ENCODE data around the gene CSF1.

CSF1 gene

DNA sequence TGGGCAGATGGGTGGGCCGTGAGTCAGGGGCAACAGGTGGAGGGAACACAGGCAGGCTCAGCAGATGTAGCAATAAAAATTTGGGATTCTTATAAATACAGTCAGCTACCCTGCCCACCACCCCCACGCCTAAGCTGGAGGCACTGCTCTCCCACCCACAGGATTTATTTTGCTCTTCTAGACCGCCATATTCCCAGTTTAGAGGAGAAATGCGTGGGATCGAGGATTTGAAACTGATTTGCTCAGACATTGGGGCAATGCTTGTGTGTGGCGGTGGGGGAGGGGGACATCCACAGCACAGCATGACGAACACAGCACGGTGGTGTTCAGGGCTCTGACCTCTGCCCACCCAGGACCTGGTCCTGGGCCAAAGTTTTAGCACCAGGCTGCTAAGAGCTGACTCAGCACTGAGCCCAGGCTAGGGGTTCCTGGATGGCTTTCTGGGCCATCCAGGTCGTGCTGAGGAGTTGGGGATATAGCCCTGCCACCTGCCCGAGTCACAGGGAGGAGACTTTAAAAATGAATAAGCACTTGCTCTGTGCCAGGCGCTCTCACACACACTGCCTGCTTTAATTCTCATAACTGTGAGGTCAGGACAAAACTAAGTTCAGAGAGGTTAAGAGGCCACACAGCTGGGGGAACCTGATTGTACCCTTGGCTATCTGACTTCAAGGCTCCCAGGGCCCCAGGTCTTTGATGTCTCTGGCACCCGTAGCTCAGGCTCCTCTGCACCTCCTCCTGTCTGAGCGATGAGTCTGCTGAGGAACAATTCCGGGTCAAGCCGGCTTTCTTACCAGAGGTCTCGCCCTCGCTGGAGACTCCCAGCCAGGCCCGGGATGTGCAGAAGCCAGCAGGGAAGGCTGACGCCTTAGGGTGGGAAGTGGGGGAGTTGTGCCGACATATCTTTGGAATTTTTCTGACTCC lies 29.4 kb upstream of the CSF1 start:
- Histone ChIP-seq H3K4me1 (ENCODE audit: low read length) (peaks cover 2% of the 10 kb centered on the region), H3K4me3 (ENCODE audit: low read length) (no peak overlapping the region), H3K27ac (ENCODE audit: low read length) (no peak overlapping the region)

GRCh38 chr1:109881906-109882287 lies 28.8 kb upstream of the CSF1 start:
- no peak overlapping the region for H3K4me3 ChIP-seq (ENCODE audit: low read length)
- H3K36me3 ChIP-seq (replicated peaks; ENCODE audit: low read depth, low read length): no peaks in the 10 kb centered on the region
- H3K4me1 ChIP-seq (ENCODE audit: low read length): peaks cover 9% of the 10 kb centered on the region
- H4K20me1 ChIP-seq (ENCODE audit: insufficient read depth, low read length): no peaks in the 10 kb centered on the region
- no peaks in the 10 kb centered on the region for H3K27me3 ChIP-seq (ENCODE audit: low read depth, low read length)
- H3K27ac ChIP-seq (ENCODE audit: low read length): no peak overlapping the region
- H3K79me2 ChIP-seq (ENCODE audit: low read length): no peaks in the 10 kb centered on the region
- no peak for TF ChIP-seq EZH2phosphoT487 (IDR thresholded peaks at IDR 0.05; ENCODE audit: low read depth)
- H3K4me2 ChIP-seq (ENCODE audit: low read length): no peak overlapping the region
- no peak overlapping the region for H3K9ac ChIP-seq (ENCODE audit: low read length)
- no peaks in the 10 kb centered on the region for H3K9me3 ChIP-seq (ENCODE audit: insufficient read depth, low read length)
- no peak overlapping the region for H2AFZ ChIP-seq (ENCODE audit: low read depth, low read length)

More for the DNA sequence above, 29.4 kb upstream of the CSF1 start:
- Histone ChIP-seq H4K20me1 (ENCODE audit: insufficient read depth, low read length) (no peaks in the 10 kb centered on the region), H3K79me2 (ENCODE audit: low read length) (no peaks in the 10 kb centered on the region), H3K27me3 (ENCODE audit: low read depth, low read length) (no peaks in the 10 kb centered on the region), H3K36me3 (replicated peaks; ENCODE audit: low read depth, low read length) (no peaks in the 10 kb centered on the region), H2AFZ (ENCODE audit: low read depth, low read length) (no peak overlapping the region), H3K9me3 (ENCODE audit: insufficient read depth, low read length) (no peaks in the 10 kb centered on the region), H3K4me2 (ENCODE audit: low read length) (no peak overlapping the region), H3K9ac (ENCODE audit: low read length) (no peak overlapping the region)
- no peak for TF ChIP-seq EZH2phosphoT487 (IDR thresholded peaks at IDR 0.05; ENCODE audit: low read depth)
- TF ChIP-seq, protein P1, sequence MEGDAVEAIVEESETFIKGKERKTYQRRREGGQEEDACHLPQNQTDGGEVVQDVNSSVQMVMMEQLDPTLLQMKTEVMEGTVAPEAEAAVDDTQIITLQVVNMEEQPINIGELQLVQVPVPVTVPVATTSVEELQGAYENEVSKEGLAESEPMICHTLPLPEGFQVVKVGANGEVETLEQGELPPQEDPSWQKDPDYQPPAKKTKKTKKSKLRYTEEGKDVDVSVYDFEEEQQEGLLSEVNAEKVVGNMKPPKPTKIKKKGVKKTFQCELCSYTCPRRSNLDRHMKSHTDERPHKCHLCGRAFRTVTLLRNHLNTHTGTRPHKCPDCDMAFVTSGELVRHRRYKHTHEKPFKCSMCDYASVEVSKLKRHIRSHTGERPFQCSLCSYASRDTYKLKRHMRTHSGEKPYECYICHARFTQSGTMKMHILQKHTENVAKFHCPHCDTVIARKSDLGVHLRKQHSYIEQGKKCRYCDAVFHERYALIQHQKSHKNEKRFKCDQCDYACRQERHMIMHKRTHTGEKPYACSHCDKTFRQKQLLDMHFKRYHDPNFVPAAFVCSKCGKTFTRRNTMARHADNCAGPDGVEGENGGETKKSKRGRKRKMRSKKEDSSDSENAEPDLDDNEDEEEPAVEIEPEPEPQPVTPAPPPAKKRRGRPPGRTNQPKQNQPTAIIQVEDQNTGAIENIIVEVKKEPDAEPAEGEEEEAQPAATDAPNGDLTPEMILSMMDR (IDR thresholded peaks at IDR 0.05; ENCODE audit: low read depth, low read length): no peak

DNA sequence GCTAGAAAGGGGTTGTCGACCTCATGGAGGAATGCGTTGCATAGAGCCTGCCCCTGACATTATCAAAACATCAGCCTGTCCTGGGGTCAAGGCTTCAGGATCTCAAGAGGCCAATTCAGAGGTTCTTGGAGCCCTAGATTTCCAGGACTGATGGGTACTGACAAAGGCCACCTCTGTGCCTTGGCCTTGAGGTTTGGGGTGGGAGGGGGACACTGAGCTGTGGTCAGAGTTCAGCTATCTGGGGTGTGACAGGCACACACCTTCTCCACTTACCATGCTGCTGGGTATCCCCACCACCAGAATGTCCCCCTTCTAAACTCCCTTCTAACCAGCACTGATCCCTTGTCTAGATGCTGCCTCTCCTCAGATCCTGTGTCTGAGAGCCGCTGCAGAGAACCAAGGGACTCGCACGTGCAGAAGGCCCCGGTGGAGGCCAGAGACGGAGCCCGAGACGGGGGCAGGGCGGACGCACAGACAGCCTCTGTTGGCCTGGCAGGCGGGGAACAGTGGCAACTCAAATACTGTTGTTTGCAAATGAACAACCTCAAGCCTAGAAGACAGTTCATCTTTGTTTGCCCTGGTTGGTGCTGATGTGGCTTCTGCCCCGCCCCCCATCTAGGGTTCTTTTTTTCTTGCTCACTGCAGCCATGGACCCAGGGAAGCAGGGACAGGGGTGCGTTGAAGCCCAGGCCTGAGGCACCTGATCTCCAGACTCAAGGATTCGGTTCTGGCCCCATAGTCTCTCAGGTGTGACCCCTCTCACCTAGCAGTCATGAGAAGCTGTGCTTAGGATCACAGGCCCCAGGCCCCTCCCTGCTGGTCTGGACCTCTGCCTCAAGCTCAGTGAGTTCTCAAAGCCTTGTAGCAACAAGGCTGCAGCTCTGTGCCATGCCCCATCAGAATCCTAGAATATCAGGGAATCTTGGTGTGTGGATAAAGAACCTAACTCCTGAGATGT lies 28.1 kb upstream of the CSF1 start:
- Histone ChIP-seq H2AFZ (ENCODE audit: low read depth, low read length) (no peak overlapping the region), H3K4me2 (ENCODE audit: low read length) (no peak overlapping the region), H3K27me3 (ENCODE audit: low read depth, low read length) (no peaks in the 10 kb centered on the region), H3K4me1 (ENCODE audit: low read length) (peaks cover 15% of the 10 kb centered on the region), H3K9ac (ENCODE audit: low read length) (no peak overlapping the region), H3K79me2 (ENCODE audit: low read length) (no peaks in the 10 kb centered on the region), H3K27ac (ENCODE audit: low read length) (no peak overlapping the region), H3K4me3 (ENCODE audit: low read length) (no peak overlapping the region), H3K36me3 (replicated peaks; ENCODE audit: low read depth, low read length) (no peaks in the 10 kb centered on the region), H4K20me1 (ENCODE audit: insufficient read depth, low read length) (no peaks in the 10 kb centered on the region), H3K9me3 (ENCODE audit: insufficient read depth, low read length) (no peaks in the 10 kb centered on the region)
- TF ChIP-seq EZH2phosphoT487 (IDR thresholded peaks at IDR 0.05; ENCODE audit: low read depth): no peak
- TF ChIP-seq, protein P1 (IDR thresholded peaks at IDR 0.05; ENCODE audit: low read depth, low read length): no peak

GRCh38 chr1:109883248-109883955 lies 27.2 kb upstream of the CSF1 start:
- H3K9me3 ChIP-seq (ENCODE audit: insufficient read depth, low read length): no peaks in the 10 kb centered on the region
- no peak overlapping the region for H2AFZ ChIP-seq (ENCODE audit: low read depth, low read length)
- no peak overlapping the region for H3K9ac ChIP-seq (ENCODE audit: low read length)
- no peaks in the 10 kb centered on the region for H4K20me1 ChIP-seq (ENCODE audit: insufficient read depth, low read length)
- no peaks in the 10 kb centered on the region for H3K79me2 ChIP-seq (ENCODE audit: low read length)
- no peak overlapping the region for H3K4me3 ChIP-seq (ENCODE audit: low read length)
- no peaks in the 10 kb centered on the region for H3K36me3 ChIP-seq (replicated peaks; ENCODE audit: low read depth, low read length)
- H3K4me2 ChIP-seq (ENCODE audit: low read length): no peak overlapping the region
- no peak overlapping the region for H3K27ac ChIP-seq (ENCODE audit: low read length)
- TF ChIP-seq, protein P1 (IDR thresholded peaks at IDR 0.05; ENCODE audit: low read depth, low read length): no peak
- TF ChIP-seq EZH2phosphoT487 (IDR thresholded peaks at IDR 0.05; ENCODE audit: low read depth): no peak
- no peaks in the 10 kb centered on the region for H3K27me3 ChIP-seq (ENCODE audit: low read depth, low read length)
- peaks cover 24% of the 10 kb centered on the region for H3K4me1 ChIP-seq (ENCODE audit: low read length)
